ENCODE measurements around the gene EXOC4. TPM values are rescaled to one million over a fixed set of nuclear protein-coding genes. Genes with fewer than 3 reads are reported as not detected.
"Not testable (repeated sequence)": the region's sequence is repeated elsewhere in the genome, so short reads cannot be mapped to it uniquely, and the experiment has no call there.

The EXOC4 gene
- total and polyA plus RNA-seq, 9 donors = 26.8 to 80.5 (median 70.7) TPM

GRCh38 chr7:133319842-133320241, 67.0 kb downstream of the EXOC4 start:
- WGBS, 3 donors = 94 to 99% (median 97%) methylated on average over 2 of the region's 2 CpGs
- intact Hi-C loops (cut with DNase I) = no loop called here
- H3K36me3 ChIP-seq = no peaks in the 10 kb centered on the region

GRCh38 chr7:133320891-133321290, 68.0 kb downstream of the EXOC4 start:
- TF ChIP-seq POLR2A (IDR thresholded peaks at IDR 0.05) = no peak
- no peak for TF ChIP-seq EP300 (IDR thresholded peaks at IDR 0.05)
- TF ChIP-seq CTCF (IDR thresholded peaks at IDR 0.05) = no peak
- no peaks in the 10 kb centered on the region for H3K27me3 ChIP-seq
- H3K27ac ChIP-seq = no peak overlapping the region
- H3K4me3 ChIP-seq = no peak overlapping the region
- H3K36me3 ChIP-seq = no peaks in the 10 kb centered on the region
- no peak for DNase-seq
- 77 to 89% (median 79%) methylated on average over 2 of the region's 2 CpGs for WGBS, 3 donors
- no peaks in the 10 kb centered on the region for H3K9me3 ChIP-seq
- no peaks in the 10 kb centered on the region for H3K4me1 ChIP-seq (ENCODE audit: insufficient read depth)
- intact Hi-C loops (cut with DNase I) = no loop called here

More at GRCh38 chr7:133319842-133320241, 67.0 kb downstream of the EXOC4 start:
- Histone ChIP-seq H3K4me3 (no peak overlapping the region), H3K27me3 (no peaks in the 10 kb centered on the region), H3K9me3 (no peaks in the 10 kb centered on the region), H3K4me1 (ENCODE audit: insufficient read depth) (no peaks in the 10 kb centered on the region), H3K27ac (no peak overlapping the region)
- TF ChIP-seq CTCF (IDR thresholded peaks at IDR 0.05) = no peak
- no peak for TF ChIP-seq POLR2A (IDR thresholded peaks at IDR 0.05)
- no peak for TF ChIP-seq EP300 (IDR thresholded peaks at IDR 0.05)
- DNase-seq = no peak

- H3K27me3 ChIP-seq; H3K4me3 ChIP-seq; H3K36me3 ChIP-seq; H3K27ac ChIP-seq; H3K9me3 ChIP-seq; DNase-seq; H3K4me1 ChIP-seq (ENCODE audit: insufficient read depth); intact Hi-C loops (cut with DNase I): not testable (repeated sequence)
- WGBS, 3 donors = 97 to 99% (median 98%) methylated on average over 4 of the region's 4 CpGs
These were observed 68.5 kb downstream of the EXOC4 start for GRCh38 chr7:133321366-133321765.

GRCh38 chr7:133326745-133327144, 73.9 kb downstream of the EXOC4 start:
- DNase-seq; H3K4me3 ChIP-seq; H3K36me3 ChIP-seq; H3K27ac ChIP-seq; H3K9me3 ChIP-seq; H3K27me3 ChIP-seq; H3K4me1 ChIP-seq (ENCODE audit: insufficient read depth); intact Hi-C loops (cut with DNase I): not testable (repeated sequence)
- 96 to 98% (median 98%) methylated on average over 8 of the region's 8 CpGs for WGBS, 3 donors

GRCh38 chr7:133328021-133328420, 75.1 kb downstream of the EXOC4 start:
- H3K27ac ChIP-seq; H3K36me3 ChIP-seq; DNase-seq; H3K4me1 ChIP-seq (ENCODE audit: insufficient read depth); intact Hi-C loops (cut with DNase I); H3K27me3 ChIP-seq; H3K9me3 ChIP-seq; H3K4me3 ChIP-seq: not testable (repeated sequence)
- 87 to 97% (median 96%) methylated on average over 1 of the region's 1 CpG for WGBS, 3 donors

- intact Hi-C loops (cut with DNase I) = no loop called here
- H3K4me1 ChIP-seq (ENCODE audit: insufficient read depth) = no peaks in the 10 kb centered on the region
- H3K36me3 ChIP-seq = no peaks in the 10 kb centered on the region
- peaks cover 0 to 4% of the 10 kb centered on the region in 2 donors for H3K9me3 ChIP-seq
- no peak overlapping the region for H3K27ac ChIP-seq
- WGBS, 3 donors = 74 to 89% (median 82%) methylated on average over 6 of the region's 6 CpGs
- TF ChIP-seq EP300 (IDR thresholded peaks at IDR 0.05) = no peak
- no peak for TF ChIP-seq POLR2A (IDR thresholded peaks at IDR 0.05)
- no peak for TF ChIP-seq CTCF (IDR thresholded peaks at IDR 0.05)
- H3K4me3 ChIP-seq = no peak overlapping the region
- H3K27me3 ChIP-seq = no peaks in the 10 kb centered on the region
- DNase-seq = no peak
These were observed 77.2 kb downstream of the EXOC4 start for GRCh38 chr7:133330085-133330484.

Measured in ovary (tissue), 9 donors.